ENCODE results near the gene ME3.

GRCh38 chr11:86719781-86720463, 47.5 kb upstream of the ME3 start:
- TF ChIP-seq CTCF (conservative IDR thresholded peaks at IDR 0.05; ENCODE audit: low read length) (no peak), EZH2phosphoT487 (IDR thresholded peaks at IDR 0.05; ENCODE audit: borderline replicate concordance, low read depth, low read length) (no peak)
